GM12865 (cell line): ENCODE measurements around the gene ICAM1.

Experiments used
- DNase-seq: peaks from one replicate; pipeline ENCODE4 v3.0.0; 2010; ENCODE audit warnings: low read depth
- H3K4me3 ChIP-seq: 2 replicates; pipeline ENCODE4 v1.5.1; 2011; ENCODE audit warnings: mild to moderate bottlenecking, low read depth, low read length, control low read depth
- TF ChIP-seq, protein P1 (sequence below): IDR thresholded peaks from 2 replicates; pipeline ENCODE4 v1.5.1; 2011; ENCODE audit warnings: low read length, control low read depth, low read depth, inconsistent platforms; ENCODE audit not compliant: insufficient read depth; ENCODE audit errors: missing control alignments

Gene ICAM1

DNA sequence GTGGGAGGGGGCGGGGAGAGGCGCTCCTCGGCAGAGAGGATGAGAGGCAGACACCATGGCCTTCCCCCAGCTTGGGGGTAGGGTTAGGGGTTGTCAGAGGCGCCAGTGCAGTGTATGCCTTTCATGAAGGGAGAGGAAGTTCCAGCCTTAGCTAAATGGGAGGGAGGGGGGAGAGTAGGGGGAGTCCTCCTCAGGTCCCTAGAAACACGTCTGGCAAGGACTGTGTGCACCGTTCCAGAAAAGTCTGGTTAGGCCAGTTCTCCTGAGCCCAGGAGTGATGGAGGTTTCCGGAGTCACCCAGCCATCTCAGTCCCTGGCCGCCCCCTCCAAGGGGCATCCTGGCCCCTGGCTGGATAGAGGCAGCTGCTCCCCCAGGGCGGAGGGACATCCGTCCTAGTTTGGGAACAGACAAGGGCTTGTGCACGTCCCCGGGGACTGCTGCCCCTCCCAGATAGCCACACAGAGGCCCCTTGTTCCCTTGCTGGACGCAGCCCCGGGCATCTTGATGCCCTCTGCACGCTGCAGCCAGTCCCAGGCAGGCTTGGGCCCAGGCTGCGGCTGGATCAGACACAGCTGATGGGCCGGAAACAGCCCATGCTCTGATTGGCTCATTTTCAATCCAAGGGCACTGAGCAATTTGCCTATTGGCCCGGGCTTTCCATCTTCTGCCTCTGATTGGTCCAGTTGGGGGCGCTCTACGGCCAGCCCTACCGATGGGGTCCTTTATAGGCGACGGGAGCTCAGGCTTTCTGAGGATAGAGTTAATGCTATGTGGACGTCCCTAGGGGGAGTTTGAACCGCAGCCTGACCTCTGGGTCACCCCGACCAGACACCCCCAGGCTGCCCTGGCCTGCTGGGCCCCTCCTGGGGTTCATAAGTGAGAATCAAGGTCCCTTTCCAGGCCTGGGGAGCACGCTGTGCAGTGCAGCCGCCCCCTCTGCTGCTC is 43.6 kb upstream of the ICAM1 start:
- DNase-seq: no peak
- no peak overlapping the region for H3K4me3 ChIP-seq

DNA sequence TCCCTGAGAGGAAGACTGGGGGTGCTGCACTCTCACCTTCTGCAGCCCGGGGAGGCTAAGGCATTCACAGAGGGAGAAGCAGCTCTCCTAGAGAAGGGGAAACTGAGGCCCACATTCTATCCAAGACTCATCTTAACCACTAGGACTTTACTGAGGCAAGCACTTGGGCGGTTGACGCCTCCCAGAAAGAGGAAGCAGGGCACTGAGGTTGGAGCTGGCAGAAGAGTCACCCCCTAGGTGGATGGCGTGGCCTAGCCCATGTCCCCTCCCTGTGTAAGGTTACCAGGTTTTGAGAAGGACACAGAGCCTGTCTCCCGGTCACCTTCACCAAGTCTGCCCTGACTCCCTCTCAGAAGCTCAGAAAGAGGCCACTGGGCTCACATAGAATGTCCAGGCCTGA is 42.5 kb upstream of the ICAM1 start:
- no peak for DNase-seq
- TF ChIP-seq, protein P1, sequence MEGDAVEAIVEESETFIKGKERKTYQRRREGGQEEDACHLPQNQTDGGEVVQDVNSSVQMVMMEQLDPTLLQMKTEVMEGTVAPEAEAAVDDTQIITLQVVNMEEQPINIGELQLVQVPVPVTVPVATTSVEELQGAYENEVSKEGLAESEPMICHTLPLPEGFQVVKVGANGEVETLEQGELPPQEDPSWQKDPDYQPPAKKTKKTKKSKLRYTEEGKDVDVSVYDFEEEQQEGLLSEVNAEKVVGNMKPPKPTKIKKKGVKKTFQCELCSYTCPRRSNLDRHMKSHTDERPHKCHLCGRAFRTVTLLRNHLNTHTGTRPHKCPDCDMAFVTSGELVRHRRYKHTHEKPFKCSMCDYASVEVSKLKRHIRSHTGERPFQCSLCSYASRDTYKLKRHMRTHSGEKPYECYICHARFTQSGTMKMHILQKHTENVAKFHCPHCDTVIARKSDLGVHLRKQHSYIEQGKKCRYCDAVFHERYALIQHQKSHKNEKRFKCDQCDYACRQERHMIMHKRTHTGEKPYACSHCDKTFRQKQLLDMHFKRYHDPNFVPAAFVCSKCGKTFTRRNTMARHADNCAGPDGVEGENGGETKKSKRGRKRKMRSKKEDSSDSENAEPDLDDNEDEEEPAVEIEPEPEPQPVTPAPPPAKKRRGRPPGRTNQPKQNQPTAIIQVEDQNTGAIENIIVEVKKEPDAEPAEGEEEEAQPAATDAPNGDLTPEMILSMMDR: no peak
- no peak overlapping the region for H3K4me3 ChIP-seq

More for the DNA sequence above, 43.6 kb upstream of the ICAM1 start:
- TF ChIP-seq, protein P1: no peak

DNA sequence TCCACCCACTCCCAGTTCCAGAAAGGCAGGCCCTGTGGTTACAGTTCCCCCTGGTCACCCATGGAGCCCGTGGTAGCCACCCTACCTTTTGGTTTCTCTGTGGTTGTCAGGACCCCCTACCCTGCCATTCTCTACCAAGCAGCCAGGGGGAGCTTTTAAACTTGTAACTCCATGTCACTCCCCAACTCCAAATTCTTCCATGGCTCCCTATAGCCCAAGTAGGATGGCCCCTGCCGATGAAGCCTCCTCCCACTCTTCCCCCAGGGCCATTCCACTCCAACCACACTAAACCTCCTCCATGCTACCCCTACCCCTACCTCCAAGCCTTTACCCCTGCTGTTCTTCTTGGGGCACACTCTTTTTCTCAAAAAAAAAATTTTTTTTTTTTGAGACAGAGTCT is 42.0 kb upstream of the ICAM1 start:
- peak; percentile 73 for DNase-seq
- peak overlapping the region; percentile 94 for H3K4me3 ChIP-seq
- TF ChIP-seq, protein P1: peak; percentile 61

DNA sequence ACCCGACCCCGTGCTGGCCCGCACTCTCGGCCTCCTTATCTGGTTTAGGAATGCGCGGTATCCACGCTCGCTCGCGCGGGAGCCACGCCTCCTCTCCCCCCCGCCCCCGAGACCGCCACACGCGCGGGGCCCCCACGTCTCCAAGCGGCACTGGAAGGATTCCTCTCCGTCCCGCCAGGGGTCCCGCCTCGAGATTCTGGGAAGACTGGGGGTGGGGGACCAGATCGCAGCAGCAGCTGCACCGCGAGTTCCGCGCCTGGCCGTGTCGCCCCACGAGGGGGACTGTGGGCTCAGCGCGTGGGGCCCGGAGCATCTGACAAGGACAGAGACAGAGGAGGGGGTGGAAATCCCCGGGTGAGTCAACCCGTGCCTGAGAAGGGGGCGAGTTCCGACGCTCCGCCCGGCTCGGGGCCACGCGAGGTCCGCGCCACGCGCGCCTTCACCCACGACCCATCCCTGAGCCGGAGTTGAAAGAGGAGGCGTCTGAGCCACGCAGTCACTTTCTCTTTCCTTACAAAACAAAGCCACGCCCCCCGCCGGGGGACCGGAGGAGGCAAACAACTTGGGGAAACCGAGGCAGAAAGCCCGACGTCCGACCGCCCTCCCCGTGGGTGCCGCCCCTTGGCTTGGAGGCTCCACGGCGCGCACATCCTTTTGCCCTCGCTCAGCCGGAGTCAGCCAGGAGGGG is 40.6 kb upstream of the ICAM1 start:
- peak overlapping the region; percentile 94 for H3K4me3 ChIP-seq
- peak; percentile 52 for DNase-seq
- TF ChIP-seq, protein P1: no peak

DNA sequence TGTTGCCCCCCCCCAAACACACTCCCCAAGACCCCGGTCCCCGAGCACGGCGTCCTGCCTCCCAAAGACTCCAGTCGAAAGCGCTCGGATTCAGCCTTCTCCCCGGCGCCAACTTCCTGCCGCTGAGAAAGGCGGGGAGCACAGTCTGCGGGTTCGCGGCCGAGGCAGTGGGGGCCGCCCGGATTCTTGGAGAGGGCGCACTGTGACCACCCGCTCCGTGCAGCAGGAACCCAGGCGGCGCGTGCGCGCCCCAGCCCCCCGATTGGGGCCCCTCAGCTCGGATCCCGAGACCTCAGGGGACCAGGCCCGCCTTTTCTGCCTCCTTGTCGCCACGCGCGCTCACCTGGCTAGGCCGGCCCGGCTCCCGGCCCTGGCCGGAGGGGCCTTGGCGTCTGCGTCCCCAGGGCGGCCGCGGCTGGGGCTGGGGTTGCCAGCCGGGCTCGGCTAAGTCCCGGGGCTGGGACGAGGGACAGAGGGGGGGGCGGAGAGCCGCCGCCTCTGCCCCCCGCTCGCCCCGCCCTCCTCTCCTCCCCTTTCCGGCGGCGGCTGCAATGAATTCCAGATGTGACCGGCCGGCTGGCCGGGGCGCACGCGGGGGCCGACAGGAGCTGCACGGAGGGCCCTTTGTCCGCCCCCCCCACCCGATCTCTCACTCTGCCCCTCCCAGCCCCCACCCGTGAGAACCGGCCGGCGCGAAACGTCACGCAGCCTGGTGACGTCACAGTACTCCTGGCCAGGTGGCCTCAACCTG is 39.9 kb upstream of the ICAM1 start, which contains the start of gene S1PR2:
S1PR2 (minus strand) TSS at position 471 of the 751 bp plus-strand sequence. CDS start 6,426 bp downstream, outside the sequence.
- TF ChIP-seq, protein P1: peak; percentile 8
- peak within 1 kb of the TSS; percentile 94 for H3K4me3 ChIP-seq
- peak; percentile 92 for DNase-seq

DNA sequence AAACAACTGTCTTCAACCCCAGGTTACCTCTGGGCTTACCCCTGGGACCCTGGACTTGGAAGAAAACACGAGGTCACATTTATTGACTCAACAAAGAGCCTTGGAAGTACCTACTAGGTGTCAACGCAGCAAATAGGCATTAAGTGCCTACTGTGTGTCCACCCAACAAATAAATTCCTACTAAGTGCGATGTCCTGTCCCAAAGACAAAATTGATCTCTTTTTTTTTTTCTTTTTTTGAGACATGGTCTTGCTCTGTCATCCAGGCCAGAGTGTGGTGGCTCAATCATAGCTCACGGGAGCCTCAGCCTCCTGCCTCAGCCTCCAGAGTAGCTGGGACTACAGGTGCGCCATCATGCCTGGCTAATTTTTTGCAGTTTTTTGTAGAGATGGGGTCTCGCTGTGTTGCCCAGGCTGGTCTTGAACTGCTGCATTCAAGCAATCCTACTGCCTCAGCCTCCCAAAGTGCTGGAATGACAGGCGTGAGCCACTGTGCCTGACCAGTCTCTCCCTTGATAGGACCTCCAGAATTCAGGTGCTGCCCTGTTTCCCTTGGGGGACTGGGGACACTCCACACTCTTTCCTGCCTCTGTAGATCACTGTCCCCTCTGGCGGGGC is 39.2 kb upstream of the ICAM1 start:
- H3K4me3 ChIP-seq: peak overlapping the region; percentile 94
- TF ChIP-seq, protein P1: no peak
- DNase-seq: no peak
